HEK293 (cell line): ENCODE measurements around the gene ITPKC.

ENCODE experiments used
- GLI2 ChIP-seq: fragments of 450-650 bp; formaldehyde crosslinking; IDR thresholded peaks from 2 replicates; pipeline ENCODE4; 2017; ENCODE audit warnings: missing biosample characterization, missing genetic modification characterization, low read depth, borderline replicate concordance
- HOXC10 ChIP-seq: sonication (generic); formaldehyde crosslinking; IDR thresholded peaks from 2 replicates; pipeline ENCODE4 v1.8.1; 2023; ENCODE audit warnings: mild to moderate bottlenecking, missing genetic modification reagents
- HOXD13 ChIP-seq: sonication (generic); formaldehyde crosslinking; IDR thresholded peaks from 2 replicates; pipeline ENCODE4 v1.8.0; 2022; ENCODE audit warnings: missing genetic modification reagents, borderline replicate concordance
- KLF8 ChIP-seq: fragments of 450-650 bp; formaldehyde crosslinking; IDR thresholded peaks from 2 replicates; pipeline ENCODE4 v1.5.1; 2016; ENCODE audit warnings: missing biosample characterization, missing genetic modification characterization
- OVOL3 ChIP-seq: fragments of 450-650 bp; formaldehyde crosslinking; IDR thresholded peaks from 2 replicates; pipeline ENCODE4 v1.5.1; 2016; ENCODE audit warnings: missing biosample characterization, missing genetic modification characterization
- SCRT2 ChIP-seq: fragments of 450-650 bp; formaldehyde crosslinking; IDR thresholded peaks from 2 replicates; pipeline ENCODE4 v1.5.1; 2016; ENCODE audit warnings: missing biosample characterization, missing genetic modification characterization
- YY2 ChIP-seq: fragments of 450-650 bp; formaldehyde crosslinking; IDR thresholded peaks from 2 replicates; pipeline ENCODE4 v1.5.1; 2016; ENCODE audit warnings: missing biosample characterization, missing genetic modification characterization
- ZBTB1 ChIP-seq: fragments of 450-650 bp; formaldehyde crosslinking; IDR thresholded peaks from 2 replicates; pipeline ENCODE4 v1.5.1; 2016; ENCODE audit warnings: missing biosample characterization, missing genetic modification characterization
- ZBTB49 ChIP-seq: fragments of 450-650 bp; formaldehyde crosslinking; IDR thresholded peaks from 2 replicates; pipeline ENCODE4 v1.5.1; 2016; ENCODE audit warnings: missing biosample characterization, missing genetic modification characterization, low read depth
- ZBTB6 ChIP-seq: fragments of 450-650 bp; formaldehyde crosslinking; IDR thresholded peaks from 2 replicates; pipeline ENCODE4 v1.5.1; 2017; ENCODE audit warnings: missing biosample characterization, missing genetic modification characterization
- ZFP3 ChIP-seq: fragments of 450-650 bp; formaldehyde crosslinking; IDR thresholded peaks from 2 replicates; pipeline ENCODE4 v1.5.1; 2016; ENCODE audit warnings: low read depth, missing biosample characterization, missing genetic modification characterization
- ZFP37 ChIP-seq: fragments of 450-650 bp; formaldehyde crosslinking; IDR thresholded peaks from 2 replicates; pipeline ENCODE4 v1.5.1; 2016; ENCODE audit warnings: missing biosample characterization, missing genetic modification characterization
- ZNF133 ChIP-seq: fragments of 450-650 bp; formaldehyde crosslinking; IDR thresholded peaks from 2 replicates; pipeline ENCODE4 v1.5.1; 2016; ENCODE audit warnings: missing biosample characterization, missing genetic modification characterization
- ZNF175 ChIP-seq: fragments of 450-650 bp; formaldehyde crosslinking; IDR thresholded peaks from 2 replicates; pipeline ENCODE4 v1.5.1; 2016; ENCODE audit warnings: missing biosample characterization, missing genetic modification characterization
- ZNF202 ChIP-seq: fragments of 450-650 bp; formaldehyde crosslinking; IDR thresholded peaks from 2 replicates; pipeline ENCODE4 v1.5.1; 2016; ENCODE audit warnings: missing biosample characterization, missing genetic modification characterization, borderline replicate concordance
- ZNF239 ChIP-seq: fragments of 450-650 bp; formaldehyde crosslinking; IDR thresholded peaks from 2 replicates; pipeline ENCODE4 v1.5.1; 2016; ENCODE audit warnings: missing biosample characterization, missing genetic modification characterization
- ZNF26 ChIP-seq: fragments of 450-650 bp; formaldehyde crosslinking; IDR thresholded peaks from 2 replicates; pipeline ENCODE4 v1.5.1; 2016; ENCODE audit warnings: missing biosample characterization, missing genetic modification characterization
- ZNF266 ChIP-seq: fragments of 450-650 bp; formaldehyde crosslinking; IDR thresholded peaks from 2 replicates; pipeline ENCODE4 v1.5.1; 2016; ENCODE audit warnings: missing biosample characterization, missing genetic modification characterization, low read depth
- ZNF280D ChIP-seq: fragments of 450-650 bp; formaldehyde crosslinking; IDR thresholded peaks from 2 replicates; pipeline ENCODE4 v1.5.1; 2016; ENCODE audit warnings: missing biosample characterization, missing genetic modification characterization
- ZNF302 ChIP-seq: fragments of 450-650 bp; formaldehyde crosslinking; IDR thresholded peaks from 2 replicates; pipeline ENCODE4 v1.5.1; 2016; ENCODE audit warnings: missing biosample characterization, missing genetic modification characterization, low read depth
- ZNF324 ChIP-seq: fragments of 450-650 bp; formaldehyde crosslinking; IDR thresholded peaks from 2 replicates; pipeline ENCODE4 v1.5.1; 2016; ENCODE audit warnings: missing biosample characterization, missing genetic modification characterization
- ZNF350 ChIP-seq: fragments of 450-650 bp; formaldehyde crosslinking; IDR thresholded peaks from 2 replicates; pipeline ENCODE4 v1.5.0; 2017; ENCODE audit warnings: missing biosample characterization, mild to moderate bottlenecking, missing genetic modification characterization
- ZNF416 ChIP-seq: fragments of 450-650 bp; formaldehyde crosslinking; IDR thresholded peaks from 2 replicates; pipeline ENCODE4 v1.5.1; 2016; ENCODE audit warnings: missing biosample characterization, missing genetic modification characterization
- ZNF48 ChIP-seq: fragments of 450-650 bp; formaldehyde crosslinking; IDR thresholded peaks from 2 replicates; pipeline ENCODE4 v1.5.1; 2016; ENCODE audit warnings: missing biosample characterization, missing genetic modification characterization
- ZNF510 ChIP-seq: fragments of 450-650 bp; formaldehyde crosslinking; IDR thresholded peaks from 2 replicates; pipeline ENCODE4 v1.5.1; 2018; ENCODE audit warnings: mild to moderate bottlenecking, missing genetic modification characterization, missing biosample characterization; ENCODE audit not compliant: insufficient replicate concordance
- ZNF560 ChIP-seq: fragments of 450-650 bp; formaldehyde crosslinking; IDR thresholded peaks from 2 replicates; pipeline ENCODE4 v1.5.1; 2017; ENCODE audit warnings: missing biosample characterization, missing genetic modification characterization, borderline replicate concordance
- ZNF571 ChIP-seq: fragments of 450-650 bp; formaldehyde crosslinking; IDR thresholded peaks from 2 replicates; pipeline ENCODE4 v1.5.0; 2017; ENCODE audit warnings: missing biosample characterization, missing genetic modification characterization
- ZNF610 ChIP-seq: fragments of 450-650 bp; formaldehyde crosslinking; IDR thresholded peaks from 2 replicates; pipeline ENCODE4 v1.5.1; 2016; ENCODE audit warnings: missing biosample characterization, missing genetic modification characterization, borderline replicate concordance
- ZNF624 ChIP-seq: fragments of 450-650 bp; formaldehyde crosslinking; IDR thresholded peaks from 2 replicates; pipeline ENCODE4 v1.5.1; 2017; ENCODE audit warnings: missing biosample characterization, missing genetic modification characterization
- ZNF654 ChIP-seq: fragments of 450-650 bp; formaldehyde crosslinking; IDR thresholded peaks from 2 replicates; pipeline ENCODE4 v1.5.1; 2016; ENCODE audit warnings: low read depth, missing biosample characterization, missing genetic modification characterization
- ZNF677 ChIP-seq: fragments of 450-650 bp; IDR thresholded peaks from 2 replicates; pipeline ENCODE4 v1.5.0; 2018; ENCODE audit warnings: missing biosample characterization, mild to moderate bottlenecking, missing genetic modification characterization, moderate library complexity
- ZNF792 ChIP-seq: fragments of 450-650 bp; formaldehyde crosslinking; IDR thresholded peaks from 2 replicates; pipeline ENCODE4 v1.5.1; 2016; ENCODE audit warnings: missing biosample characterization, missing genetic modification characterization
- ZXDB ChIP-seq: fragments of 450-650 bp; formaldehyde crosslinking; IDR thresholded peaks from 2 replicates; pipeline ENCODE4 v1.5.1; 2016; ENCODE audit warnings: missing biosample characterization, missing genetic modification characterization

Gene ITPKC

GRCh38 chr19:40718774-40719391 lies 2.0 kb downstream of the ITPKC start (continued):
- TF ChIP-seq ZNF26 (tag by site-specific recombination): no peak
- TF ChIP-seq OVOL3 (tag by site-specific recombination): no peak
- TF ChIP-seq SCRT2: no peak
- TF ChIP-seq ZNF416 (tag by site-specific recombination): no peak
- TF ChIP-seq ZNF48: no peak
- no peak for TF ChIP-seq ZNF792 (tag by site-specific recombination)
- TF ChIP-seq ZFP3 (tag by site-specific recombination): no peak; the same call in 1 of the 2 replicates
- no peak for TF ChIP-seq ZNF239 (tag by site-specific recombination)
- no peak for TF ChIP-seq ZNF624 (tag by site-specific recombination)
- TF ChIP-seq ZNF133 (tag by site-specific recombination): no peak
- 0 out of 2 replicates have a peak, but pooled peaks have one; percentile 11 for TF ChIP-seq ZNF324 (tag by site-specific recombination)
- no peak for TF ChIP-seq YY2 (tag by site-specific recombination)
- 0 out of 2 replicates have a peak, but pooled peaks have one; percentile 12 for TF ChIP-seq ZBTB6 (tag by site-specific recombination)
- peak; percentile 40; the same call in 1 of the 2 replicates for TF ChIP-seq KLF8 (tag by site-specific recombination)
- TF ChIP-seq ZNF175: no peak
- no peak for TF ChIP-seq ZBTB49 (tag by site-specific recombination)
- TF ChIP-seq ZNF654 (tag by site-specific recombination): no peak
- TF ChIP-seq ZBTB1 (tag by site-specific recombination): no peak
- TF ChIP-seq ZNF510 (tag by site-specific recombination): no peak
- no peak for TF ChIP-seq ZNF677 (tag by site-specific recombination)
- TF ChIP-seq ZNF571: no peak
- no peak for TF ChIP-seq ZNF560
- TF ChIP-seq GLI2 (tag by site-specific recombination): no peak
- peak; percentile 91 for TF ChIP-seq ZXDB (tag by site-specific recombination)
- no peak for TF ChIP-seq HOXD13 (CRISPR knock-in tag)
- no peak for TF ChIP-seq HOXC10 (CRISPR knock-in tag)
- no peak for TF ChIP-seq ZNF266 (tag by site-specific recombination)
- TF ChIP-seq ZNF302 (tag by site-specific recombination): no peak
- TF ChIP-seq ZNF610 (tag by site-specific recombination): no peak
- no peak for TF ChIP-seq ZFP37 (tag by site-specific recombination)
- peak; percentile 50; the same call in 1 of the 2 replicates for TF ChIP-seq ZNF280D
- TF ChIP-seq ZNF202: no peak
- TF ChIP-seq ZNF350 (tag by site-specific recombination): no peak
